Measurements from ENCODE around the gene SH2D3C.

SH2D3C gene

GRCh38 chr9:127808347-127809001 lies 30.0 kb upstream of the SH2D3C start:
- DNase-seq = no peak

GRCh38 chr9:127806871-127807270 lies 28.4 kb upstream of the SH2D3C start:
- no peak for DNase-seq

GRCh38 chr9:127805620-127806019 lies 27.2 kb upstream of the SH2D3C start:
- no peak for DNase-seq

- DNase-seq = no peak
These were observed 25.3 kb upstream of the SH2D3C start for GRCh38 chr9:127803507-127804352.

- DNase-seq = peak; percentile 88
These were observed 24.3 kb upstream of the SH2D3C start, which contains the start of gene FPGS for GRCh38 chr9:127802576-127803443. TSS of gene FPGS (plus strand) at chr9:127802882. CDS start at chr9:127802925, 43 bp downstream.

GRCh38 chr9:127801955-127802575 lies 23.6 kb upstream of the SH2D3C start:
- DNase-seq = no peak

- no peak for DNase-seq
These were observed 18.4 kb upstream of the SH2D3C start for GRCh38 chr9:127796852-127797370.

GRCh38 chr9:127796225-127796813 lies 17.9 kb upstream of the SH2D3C start:
- DNase-seq = no peak

GRCh38 chr9:127794001-127794791 lies 15.7 kb upstream of the SH2D3C start:
- no peak for DNase-seq

- DNase-seq = no peak
These were observed 14.7 kb upstream of the SH2D3C start for GRCh38 chr9:127793093-127793708.

- no peak for DNase-seq
These were observed 14.1 kb upstream of the SH2D3C start for GRCh38 chr9:127792417-127793031.

GRCh38 chr9:127791085-127791484 lies 12.6 kb upstream of the SH2D3C start:
- no peak for DNase-seq

- DNase-seq = no peak
These were observed 11.8 kb upstream of the SH2D3C start for GRCh38 chr9:127790094-127790855.

- no peak for DNase-seq
These were observed 10.7 kb upstream of the SH2D3C start for GRCh38 chr9:127789179-127789578.

- no peak for DNase-seq
These were observed 10.0 kb upstream of the SH2D3C start for GRCh38 chr9:127788337-127789011.

- no peak for DNase-seq
These were observed 8.3 kb upstream of the SH2D3C start for GRCh38 chr9:127786773-127787104.

GRCh38 chr9:127785933-127786772 lies 7.7 kb upstream of the SH2D3C start, which contains the start of gene CDK9:
TSS of gene CDK9 (plus strand) at chr9:127786034. CDS start at chr9:127786149, 115 bp downstream.
- DNase-seq = peak; percentile 87

All from COR-L47 (cell line).